GM10266 (cell line): Measurements from ENCODE around the gene SCML2.
A peak's percentile ranks its signal among the peaks of the same experiment; 100 is the strongest.

Experiments
- DNase-seq: peaks from one replicate; pipeline ENCODE4 v3.0.0; 2012; ENCODE audit errors: extremely low spot score
- TF ChIP-seq, protein P1 (sequence below): IDR thresholded peaks from 2 replicates; pipeline ENCODE4 v1.5.1; 2012; ENCODE audit warnings: mild to moderate bottlenecking, low read depth; ENCODE audit not compliant: control insufficient read depth, insufficient read depth; ENCODE audit errors: missing control alignments

The SCML2 gene

DNA sequence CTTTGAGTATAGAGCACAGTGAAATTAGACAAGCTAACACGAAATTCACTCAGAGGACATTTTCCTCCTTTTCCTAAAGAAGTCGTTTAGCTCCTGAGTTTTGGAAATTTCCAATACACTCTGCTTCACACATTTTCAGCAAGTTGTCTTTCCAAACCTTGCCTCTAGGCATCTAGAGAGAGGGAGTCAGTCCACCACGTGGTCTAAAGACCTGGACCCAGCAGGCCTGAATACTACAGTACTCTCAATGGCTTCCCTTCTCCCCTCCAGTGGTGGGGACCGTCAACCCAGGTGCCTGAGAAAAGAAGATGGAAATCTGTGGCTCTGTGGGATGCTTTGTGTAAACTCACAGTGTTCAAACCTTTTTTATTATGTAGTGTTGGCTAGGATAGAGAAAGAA, 13.9 kb upstream of the SCML2 start:
- TF ChIP-seq, protein P1, sequence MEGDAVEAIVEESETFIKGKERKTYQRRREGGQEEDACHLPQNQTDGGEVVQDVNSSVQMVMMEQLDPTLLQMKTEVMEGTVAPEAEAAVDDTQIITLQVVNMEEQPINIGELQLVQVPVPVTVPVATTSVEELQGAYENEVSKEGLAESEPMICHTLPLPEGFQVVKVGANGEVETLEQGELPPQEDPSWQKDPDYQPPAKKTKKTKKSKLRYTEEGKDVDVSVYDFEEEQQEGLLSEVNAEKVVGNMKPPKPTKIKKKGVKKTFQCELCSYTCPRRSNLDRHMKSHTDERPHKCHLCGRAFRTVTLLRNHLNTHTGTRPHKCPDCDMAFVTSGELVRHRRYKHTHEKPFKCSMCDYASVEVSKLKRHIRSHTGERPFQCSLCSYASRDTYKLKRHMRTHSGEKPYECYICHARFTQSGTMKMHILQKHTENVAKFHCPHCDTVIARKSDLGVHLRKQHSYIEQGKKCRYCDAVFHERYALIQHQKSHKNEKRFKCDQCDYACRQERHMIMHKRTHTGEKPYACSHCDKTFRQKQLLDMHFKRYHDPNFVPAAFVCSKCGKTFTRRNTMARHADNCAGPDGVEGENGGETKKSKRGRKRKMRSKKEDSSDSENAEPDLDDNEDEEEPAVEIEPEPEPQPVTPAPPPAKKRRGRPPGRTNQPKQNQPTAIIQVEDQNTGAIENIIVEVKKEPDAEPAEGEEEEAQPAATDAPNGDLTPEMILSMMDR = no peak
- no peak for DNase-seq

DNA sequence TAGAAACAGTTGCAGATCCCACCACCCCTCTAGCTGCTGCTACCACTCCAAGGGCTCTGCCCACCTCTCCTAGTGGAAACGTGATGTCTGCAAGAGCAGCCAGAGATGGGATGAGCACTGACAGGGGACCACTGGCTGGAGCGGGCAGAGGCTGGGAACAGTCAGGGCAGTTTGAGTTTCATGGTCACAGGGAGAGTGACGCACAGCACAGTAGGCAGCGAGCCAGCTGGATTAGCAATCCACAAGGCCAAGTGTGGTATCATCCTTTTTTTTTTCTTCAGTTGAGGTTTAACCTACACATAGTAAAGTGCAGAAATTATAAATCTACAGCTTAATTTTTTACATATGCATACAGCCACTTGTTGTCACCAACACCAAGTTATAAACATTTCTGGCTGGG, 6.4 kb upstream of the SCML2 start:
- no peak for DNase-seq
- TF ChIP-seq, protein P1 = no peak

DNA sequence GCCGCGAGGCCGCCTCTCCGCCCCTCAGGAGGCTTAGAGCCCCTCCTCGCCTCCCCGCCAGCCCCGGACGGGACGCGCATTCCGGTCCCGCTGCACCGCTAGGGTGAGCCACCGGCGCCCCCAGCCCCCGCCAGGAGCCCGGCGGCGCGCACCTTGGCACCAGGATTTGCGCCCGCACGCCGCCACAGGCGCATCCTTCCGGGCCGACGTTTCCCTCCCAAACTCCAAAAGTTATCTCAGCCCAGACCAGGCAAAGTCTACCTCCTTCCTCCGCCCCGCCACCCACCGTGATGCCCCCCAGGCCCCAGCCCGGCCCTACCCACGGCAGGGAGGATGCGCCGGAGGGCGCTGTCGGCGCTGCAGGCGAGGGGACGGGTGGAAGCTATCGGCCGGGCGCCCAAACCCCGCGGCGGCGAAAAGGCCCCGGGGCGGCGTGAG, 538 bp downstream of the SCML2 start:
- DNase-seq = peak; percentile 8

GRCh38 chrX:18351784-18352183, 2.7 kb downstream of the SCML2 start:
- no peak for DNase-seq
- TF ChIP-seq, protein P1 = no peak

More for the DNA sequence above, 538 bp downstream of the SCML2 start:
- TF ChIP-seq, protein P1 = no peak

- TF ChIP-seq, protein P1 = no peak
- no peak for DNase-seq
These were observed 6.4 kb downstream of the SCML2 start for GRCh38 chrX:18348047-18348446.

- no peak for DNase-seq
- TF ChIP-seq, protein P1 = no peak
These were observed 45.1 kb downstream of the SCML2 start for GRCh38 chrX:18309401-18309800.

GRCh38 chrX:18297251-18297650, 57.2 kb downstream of the SCML2 start:
- TF ChIP-seq, protein P1 = no peak
- DNase-seq = no peak

- no peak for DNase-seq
These were observed 59.6 kb downstream of the SCML2 start for GRCh38 chrX:18294893-18295292.

More at GRCh38 chrX:18294893-18295292, 59.6 kb downstream of the SCML2 start:
- TF ChIP-seq, protein P1 = no peak
